ENCODE results near the gene DDN.

DDN gene

DNA sequence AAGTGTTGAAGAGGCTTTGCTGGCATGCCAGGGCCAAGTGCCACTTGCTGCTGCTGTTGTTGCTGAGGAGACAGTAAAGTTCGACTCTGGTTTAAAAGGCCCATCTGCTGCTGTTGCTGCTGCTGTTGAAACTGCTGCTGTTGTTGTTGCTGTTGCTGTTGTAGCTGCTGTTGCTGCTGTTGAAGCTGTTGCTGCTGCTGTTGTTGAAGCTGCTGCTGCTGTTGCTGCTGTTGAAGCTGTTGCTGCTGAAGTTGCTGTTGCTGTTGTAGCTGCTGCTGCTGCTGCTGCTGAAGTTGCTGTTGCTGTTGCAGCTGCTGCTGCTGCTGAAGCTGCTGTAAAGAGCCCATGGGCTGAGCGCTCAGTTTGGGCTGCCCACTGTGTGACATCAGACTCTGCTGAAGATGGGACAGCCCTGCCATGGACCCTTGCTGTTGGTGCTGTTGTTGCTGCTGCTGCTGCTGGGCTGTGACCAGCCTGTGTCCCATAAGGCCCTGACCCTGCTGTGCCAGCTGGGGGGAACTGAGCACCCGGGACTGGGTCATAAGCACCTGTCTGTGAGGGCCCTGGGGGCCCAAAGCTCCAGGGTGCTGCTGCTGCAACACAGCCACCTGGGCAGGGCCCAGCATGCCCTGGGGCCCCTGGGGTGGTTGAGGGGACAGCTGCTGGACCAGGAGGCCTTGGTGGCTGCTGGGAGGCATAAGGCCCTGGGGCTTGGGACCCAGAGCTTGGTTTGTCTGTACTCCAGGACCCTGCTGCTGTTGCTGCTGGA, 33.7 kb upstream of the DDN start:
- peak in 1 of 42 donors; percentile 6 for DNase-seq
- intact Hi-C loops (cut with DNase I), result no loop called here

DNA sequence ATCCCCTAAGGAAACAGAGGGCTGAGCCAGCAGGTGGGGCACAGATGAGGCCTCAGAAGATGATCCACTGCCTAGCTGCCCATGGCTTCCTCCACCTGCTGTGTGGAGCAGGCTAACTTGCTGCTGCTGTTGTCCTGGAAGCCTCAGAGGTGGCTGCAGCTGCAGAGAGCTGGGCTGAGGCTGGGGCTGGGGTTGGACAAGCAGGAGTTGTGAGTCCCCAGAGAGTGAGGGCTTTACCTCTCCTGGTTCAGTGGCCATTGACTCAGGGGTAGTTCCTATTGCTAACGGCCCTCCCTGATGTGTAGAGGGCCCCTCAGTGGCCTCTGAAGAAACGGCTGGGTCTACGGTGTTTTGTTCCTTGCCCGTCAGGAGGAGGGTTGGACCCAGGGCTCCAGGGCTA, 33.1 kb upstream of the DDN start:
- intact Hi-C loops (cut with DNase I), result no loop called here
- DNase-seq, result no peak

DNA sequence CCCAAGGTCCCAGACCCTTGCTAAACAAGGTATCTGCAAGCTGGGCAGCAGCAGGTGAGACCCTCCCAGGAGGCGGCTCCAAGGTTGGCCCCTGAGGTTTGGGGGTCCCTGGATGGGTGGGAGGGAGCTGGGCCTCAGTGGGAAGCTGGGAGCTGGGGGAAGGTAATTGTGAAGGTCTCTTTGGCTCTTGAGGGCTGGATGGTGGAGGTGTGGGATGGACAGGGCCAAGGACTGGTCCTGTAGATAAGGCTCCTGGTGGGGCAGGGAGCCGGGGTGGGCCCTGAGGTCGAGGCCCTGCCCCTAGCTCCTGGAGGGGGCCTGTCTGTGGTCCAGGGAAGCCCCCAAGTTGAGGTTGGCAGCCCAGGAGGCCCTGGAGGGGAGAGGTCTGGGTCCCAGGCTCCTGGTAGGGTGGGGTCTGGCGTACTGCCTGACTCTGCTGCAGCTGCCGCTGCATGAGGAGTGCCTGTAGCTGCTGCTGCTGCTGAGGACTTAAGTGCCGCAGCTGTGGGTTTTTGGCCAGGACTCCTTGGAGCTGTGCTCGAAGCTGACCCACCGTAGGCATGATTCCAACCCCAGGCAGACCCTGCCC, 32.5 kb upstream of the DDN start:
- intact Hi-C loops (cut with DNase I), result no loop called here
- DNase-seq, result peak in 1 of 42 donors; percentile 5

DNA sequence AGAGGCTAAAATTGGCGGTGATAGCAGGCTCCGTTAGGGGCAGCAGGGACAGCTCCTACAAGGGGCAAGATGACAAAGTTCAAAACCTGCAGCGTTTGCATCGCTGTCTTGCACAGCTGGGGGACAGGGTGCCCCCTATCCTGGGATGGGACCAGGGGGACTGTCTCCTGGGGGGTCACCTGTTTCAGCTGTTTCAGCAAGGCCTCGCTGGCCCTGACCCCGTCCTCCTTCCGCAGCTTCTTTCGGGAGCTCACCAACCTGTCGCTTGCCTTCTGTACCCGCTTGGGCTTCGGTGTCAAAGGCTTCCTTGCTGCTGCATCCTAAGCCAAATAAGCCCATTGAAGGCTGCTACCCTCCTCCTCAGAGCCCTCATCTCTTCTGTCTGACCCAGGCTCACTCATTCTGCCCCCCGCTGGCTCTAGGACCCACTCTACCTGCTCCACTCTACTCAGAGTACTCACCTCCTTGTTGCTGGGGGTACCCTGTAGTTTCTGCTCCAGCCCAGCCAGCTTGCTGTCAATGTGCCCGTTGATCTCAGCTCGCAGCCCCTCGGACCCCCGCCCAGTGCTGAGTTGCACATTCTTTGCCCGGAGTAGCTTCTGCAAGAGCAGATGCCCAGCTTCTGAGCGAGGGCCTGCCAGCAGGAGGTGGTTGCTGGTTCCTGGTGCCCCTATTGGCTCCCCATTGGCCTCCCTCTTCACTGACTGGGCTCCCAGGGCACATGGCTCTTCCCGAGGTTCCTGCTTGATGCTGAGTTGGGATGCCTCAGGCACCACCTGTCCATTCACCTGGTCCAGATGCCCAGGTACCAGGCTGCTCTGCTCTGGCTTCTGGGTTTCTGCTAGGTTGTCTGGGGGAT, 31.8 kb upstream of the DDN start:
- DNase-seq, result peak in 1 of 42 donors; percentile 3
- intact Hi-C loops (cut with DNase I), result no loop called here

DNA sequence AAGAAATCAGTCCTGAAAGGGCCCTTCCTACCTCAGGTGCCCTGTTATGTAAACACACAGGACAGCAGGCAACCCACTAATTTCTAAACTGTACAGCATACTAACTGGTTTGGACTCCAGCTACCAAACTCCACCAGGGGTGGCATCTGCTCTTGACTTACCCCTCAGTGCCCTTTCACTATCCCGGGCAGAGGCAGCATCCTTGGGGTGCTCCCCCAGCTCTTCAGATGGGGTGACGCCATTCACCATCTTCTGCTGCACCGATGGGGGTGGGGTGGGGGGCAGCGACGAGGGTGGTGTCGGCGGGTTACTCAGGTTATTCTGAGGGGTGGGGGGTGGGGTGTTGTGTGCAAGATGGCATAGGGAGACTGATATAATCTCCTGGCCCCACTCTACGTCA, 30.9 kb upstream of the DDN start:
- DNase-seq, result no peak
- intact Hi-C loops (cut with DNase I), result no loop called here

DNA sequence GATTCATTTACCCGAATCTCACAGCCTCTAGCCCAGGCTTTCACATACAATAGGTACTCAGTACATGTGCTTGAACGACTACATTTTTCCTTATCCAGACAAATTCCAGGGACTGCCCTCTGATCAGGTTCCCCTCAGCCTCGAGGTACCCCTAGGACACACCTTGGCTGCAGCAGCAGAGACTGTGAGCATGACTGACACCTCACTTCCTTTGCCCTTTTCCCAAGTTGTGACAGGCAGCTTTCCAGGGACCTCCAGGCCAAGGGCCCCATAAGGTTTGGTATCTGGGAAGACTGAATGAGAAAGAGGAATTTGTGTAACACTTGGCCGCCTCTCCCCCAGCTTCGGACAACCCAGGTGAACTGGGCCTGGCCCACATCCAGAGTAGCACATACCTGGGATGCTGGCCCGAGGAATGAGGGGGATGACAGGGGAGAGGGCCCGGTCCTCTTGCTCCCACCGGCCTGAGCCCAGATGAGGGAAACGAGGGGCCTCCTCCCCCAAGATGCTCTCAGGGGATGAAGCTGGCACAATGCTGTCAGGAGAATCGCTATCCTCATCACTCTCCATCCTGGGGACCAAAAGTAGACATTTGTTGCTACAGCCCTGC, 29.6 kb upstream of the DDN start:
- intact Hi-C loops (cut with DNase I), result no loop called here
- DNase-seq, result no peak

DNA sequence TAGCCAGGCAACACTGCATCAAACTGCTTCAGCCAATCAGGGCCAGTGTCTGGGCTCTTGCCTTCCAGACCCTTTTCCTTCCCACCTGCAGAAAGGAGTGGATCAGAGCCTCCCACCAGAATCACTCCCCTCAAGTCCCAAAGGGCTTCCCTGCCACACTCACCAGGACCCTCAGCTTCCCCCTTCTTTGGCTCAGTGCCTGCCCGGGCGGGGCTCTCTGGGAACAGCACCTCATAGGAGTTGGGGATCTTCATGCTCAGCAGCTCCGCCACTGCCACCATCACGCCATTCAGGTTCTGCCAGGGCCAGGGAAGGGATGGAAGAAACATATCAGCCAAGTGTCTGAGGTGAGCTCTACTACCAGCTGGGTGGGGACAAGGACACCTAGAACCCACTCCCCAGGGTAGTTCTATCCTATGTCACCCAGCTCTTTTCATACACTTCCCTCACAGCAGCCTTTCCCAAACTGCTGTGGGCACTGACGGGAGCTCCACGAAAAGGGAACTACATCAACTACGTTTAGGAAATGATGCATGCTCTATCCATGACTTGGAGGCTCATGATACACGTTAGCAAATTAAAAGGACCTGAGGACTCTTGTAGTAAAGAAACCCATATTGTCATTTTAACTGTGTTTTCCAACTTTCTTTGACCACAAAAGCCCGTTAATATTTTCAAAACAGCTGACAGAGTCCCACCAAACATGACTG, 28.8 kb upstream of the DDN start:
- intact Hi-C loops (cut with DNase I), result no loop called here
- peak in 1 of 42 donors; percentile 3 for DNase-seq

DNA sequence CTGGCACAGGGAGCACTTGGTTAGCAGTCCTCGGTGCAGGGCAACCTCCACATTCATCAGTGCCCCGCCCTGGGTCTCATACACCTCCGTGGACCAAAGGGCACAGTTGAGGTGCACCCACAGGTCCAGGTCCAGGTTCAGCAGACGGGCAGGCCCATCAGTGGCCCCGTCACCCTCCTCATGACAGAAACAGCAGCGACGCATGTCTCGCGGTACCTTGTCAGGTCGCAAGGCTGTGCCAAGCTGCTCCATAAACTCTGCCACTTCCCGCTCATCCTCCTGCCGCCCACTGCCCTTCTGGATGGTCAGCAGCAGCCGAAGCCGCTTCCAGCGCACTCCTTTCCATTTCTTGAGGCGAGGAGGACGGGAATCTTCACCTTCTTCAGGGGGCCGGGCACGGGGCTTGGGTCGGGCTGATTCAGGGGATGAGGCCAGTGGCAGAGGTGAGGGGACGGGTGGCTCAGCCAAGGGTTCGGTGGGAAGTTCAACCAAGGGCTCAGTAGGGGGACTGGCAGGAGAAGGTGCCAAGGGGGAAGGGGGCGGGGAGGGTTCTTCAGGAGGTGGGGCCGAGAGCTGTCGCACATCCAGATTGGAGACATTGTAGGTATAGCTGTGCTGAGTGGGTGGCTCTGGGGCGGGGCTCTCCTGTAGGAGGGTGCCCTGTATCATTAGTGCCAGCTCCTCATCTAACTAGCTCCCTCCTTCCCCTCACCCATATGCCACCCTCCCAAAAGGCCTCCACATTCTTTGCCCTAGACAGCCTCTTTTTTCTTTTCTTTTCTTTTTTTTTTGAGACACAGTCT, 27.7 kb upstream of the DDN start:
- intact Hi-C loops (cut with DNase I), result no loop called here
- peak in 36 of 42 donors; percentile 24 to 86 (median 58) for DNase-seq

DNA sequence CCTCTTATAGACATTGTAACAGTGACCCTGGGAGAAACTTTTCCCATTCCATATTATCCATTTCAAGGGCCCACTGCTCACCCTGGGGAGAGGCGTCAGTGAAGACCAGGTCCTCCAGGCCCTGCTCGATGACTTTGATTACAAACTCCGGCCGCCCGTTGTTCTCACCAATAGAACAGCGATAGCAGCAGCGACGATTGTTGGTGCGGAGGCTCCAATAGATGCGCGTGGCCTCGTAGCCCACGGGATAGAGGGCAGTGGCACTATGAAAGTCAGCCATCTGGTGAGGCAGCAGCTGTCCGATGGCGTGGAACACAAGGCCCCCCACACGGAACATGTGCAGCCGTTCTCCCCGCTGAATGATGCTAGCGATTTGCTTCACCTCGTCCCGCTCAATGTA, 26.9 kb upstream of the DDN start:
- no peak for DNase-seq
- intact Hi-C loops (cut with DNase I), result no loop called here

DNA sequence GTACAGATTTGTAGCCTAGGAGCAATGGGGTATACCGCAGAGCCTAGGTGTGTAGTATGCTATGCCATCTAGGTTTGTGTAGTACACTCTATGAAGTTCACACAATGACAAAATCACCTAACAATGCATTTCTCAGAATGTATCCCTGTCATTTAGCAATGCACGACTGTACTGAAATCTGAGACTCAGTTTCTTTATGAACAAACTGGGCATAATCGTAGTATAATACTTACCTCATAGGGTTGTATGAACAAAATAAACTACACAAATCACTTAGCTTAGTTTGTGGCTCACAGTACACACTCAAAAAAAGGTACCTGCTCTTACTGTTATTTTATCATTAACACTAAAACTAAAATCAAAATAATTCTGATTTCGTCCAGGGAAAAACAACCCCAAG, 26.3 kb upstream of the DDN start:
- intact Hi-C loops (cut with DNase I), result no loop called here
- DNase-seq, result no peak

DNA sequence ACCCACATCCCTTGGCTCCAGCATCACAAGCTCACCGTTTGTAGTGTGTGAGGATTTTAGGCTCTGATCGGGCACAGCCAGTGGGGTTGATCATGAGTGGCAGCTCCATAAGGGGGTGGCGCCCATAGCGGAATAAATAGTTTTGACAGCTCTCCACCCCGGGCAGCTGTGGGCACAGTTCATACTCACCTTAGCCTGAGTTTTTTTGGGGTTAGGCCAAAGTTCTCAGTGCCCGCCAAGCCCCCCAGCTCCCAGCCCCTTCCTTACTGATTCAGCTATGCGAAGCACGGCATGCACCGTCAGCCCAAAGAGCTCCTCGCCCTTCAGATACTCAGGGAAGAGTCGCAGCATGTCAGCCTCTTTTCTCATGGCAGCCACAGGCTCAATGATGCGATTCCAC, 25.4 kb upstream of the DDN start:
- intact Hi-C loops (cut with DNase I), result no loop called here
- DNase-seq, result no peak

DNA sequence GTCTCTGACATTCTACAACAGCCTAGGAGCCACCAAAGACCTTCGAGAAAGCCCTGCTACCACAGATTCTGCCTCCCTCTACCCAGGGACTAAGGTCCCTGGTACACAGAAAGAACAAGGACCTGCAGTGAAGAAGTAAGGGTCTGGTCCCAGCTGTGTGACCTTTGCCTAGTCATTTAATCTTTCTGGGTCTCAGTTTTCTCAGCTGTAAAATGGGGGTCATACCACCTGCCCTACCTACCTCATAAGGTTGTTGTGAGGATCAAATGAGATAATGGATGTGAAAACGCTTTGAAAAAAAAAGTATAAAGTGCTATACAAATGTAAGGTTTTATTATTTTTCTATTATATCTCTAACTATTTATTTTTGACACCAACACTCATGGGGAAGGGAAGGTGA, 24.6 kb upstream of the DDN start:
- no peak for DNase-seq
- intact Hi-C loops (cut with DNase I), result no loop called here

DNA sequence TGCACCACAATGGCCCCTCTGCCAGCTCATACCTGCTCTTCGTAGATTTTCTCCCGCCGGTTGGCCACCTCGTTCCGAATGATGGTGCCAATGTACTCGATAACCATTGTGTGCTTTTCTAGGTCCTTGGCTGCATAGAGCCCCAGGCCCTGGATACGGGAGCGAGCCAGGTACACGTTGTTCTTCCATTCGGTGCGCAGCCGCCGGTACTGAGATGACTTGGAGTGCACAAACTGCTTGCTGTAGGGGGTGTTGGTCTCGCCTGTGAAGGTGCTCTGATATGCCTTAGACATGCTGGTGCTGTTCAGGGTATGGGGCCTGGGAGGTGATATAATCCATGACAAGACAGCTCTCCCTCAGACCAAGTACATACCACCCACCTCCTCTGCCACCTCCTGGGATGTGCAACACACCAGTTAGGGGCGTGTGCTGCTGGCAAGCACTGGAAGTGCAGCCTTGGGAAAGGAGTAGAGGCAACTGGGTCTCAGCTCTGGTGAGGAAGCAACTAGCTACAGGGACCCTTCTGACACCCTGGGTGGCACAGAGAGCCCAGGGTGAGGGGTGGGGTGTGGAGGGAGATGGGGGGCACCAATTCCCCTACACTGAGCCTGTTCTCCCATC, 23.5 kb upstream of the DDN start:
- intact Hi-C loops (cut with DNase I), result no loop called here
- peak in 4 of 42 donors; percentile 10 to 42 (median 34) for DNase-seq

DNA sequence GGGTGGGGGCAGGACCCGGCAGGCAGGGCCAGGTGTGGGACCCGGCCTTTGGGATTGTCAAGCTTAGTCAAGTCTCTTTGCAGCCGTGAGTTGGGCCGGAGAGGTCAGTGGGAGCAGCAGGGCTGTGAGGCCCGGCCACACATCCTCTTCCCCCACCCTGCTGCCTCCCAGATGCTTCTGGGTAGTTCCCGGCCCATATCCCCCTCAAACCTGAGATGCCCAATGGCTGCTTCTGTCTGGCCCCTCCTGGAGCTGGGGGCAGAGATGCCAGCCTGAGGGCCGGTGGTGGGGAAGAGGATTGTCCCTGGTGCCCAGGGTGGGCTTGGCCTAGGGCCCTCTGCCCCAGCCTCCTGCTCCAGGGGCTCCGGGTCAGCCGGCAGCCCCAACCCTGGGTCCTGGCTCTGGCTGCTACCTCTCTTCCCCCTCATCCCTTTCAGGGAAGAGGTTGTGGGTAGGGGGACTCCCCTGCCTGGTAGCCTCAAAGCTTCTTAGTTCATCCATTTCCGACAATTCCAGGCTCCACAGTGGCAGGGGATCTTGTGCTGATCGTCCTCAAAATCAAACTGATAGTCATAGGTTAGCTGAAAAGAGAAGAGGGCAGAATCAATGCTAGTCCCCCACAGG, 22.2 kb upstream of the DDN start:
- peak in 1 of 42 donors; percentile 19 for DNase-seq
- intact Hi-C loops (cut with DNase I), result no loop called here

DNA sequence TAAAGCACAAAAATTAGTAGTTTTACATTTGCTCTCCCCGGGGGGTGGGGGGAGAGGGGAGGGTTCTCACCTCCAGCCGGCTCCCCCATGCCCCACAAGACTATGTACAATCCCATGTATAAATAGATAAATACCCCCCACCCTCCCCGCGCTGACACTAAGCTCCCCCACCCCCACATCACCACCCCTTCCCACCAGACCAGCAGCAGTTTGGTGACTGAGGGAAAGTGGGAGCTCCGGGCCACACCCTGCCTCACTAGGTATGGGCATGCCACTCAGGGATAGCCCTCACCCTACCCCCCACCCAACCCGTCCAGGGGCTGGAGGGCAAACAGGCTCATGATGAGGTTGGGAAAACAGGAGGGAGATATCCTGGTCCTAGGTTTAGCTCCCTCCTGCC, 21.3 kb upstream of the DDN start:
- no peak for DNase-seq
- intact Hi-C loops (cut with DNase I), result no loop called here

DNA sequence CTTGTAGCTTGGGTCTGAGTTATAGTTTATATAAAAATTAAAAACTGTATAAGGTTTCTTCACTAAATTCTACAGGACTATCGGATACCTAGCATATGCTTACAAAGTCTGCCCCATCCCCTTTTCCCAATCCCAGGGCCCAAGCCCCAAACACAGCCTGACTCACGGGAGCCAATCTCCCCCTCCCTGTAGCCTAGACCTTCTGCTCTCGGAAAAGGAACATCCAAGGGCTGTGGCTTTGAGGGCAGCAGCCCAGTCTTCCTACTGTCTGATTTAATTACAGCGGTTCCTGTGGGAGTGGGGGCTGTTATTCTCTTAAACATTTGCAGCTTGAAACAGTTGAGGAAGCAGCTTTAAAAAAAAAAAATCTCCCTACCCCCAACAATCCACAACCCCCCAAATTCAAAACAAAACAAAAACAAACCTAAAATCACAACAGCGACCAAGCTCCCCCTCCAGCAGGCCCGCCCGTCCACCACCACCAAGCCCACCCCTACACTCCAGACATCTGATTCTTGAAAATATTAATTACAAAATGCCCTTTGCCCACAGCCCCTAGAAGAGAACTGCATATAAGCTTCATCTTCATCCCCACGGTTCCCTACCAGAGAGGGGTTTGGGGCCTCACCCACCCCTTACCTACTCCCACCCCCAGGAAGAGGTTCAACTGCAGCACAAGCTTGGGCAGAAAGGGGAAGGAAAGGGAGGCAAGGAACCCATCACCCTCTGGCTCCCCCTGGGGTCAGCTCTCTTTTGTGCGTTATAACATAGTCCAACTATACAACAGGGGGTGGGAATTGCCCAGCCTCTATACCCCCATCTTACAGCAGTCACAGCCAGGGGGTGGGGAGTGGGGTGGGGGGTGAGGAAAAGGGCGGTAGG, 20.5 kb upstream of the DDN start:
- intact Hi-C loops (cut with DNase I), result no loop called here
- DNase-seq, result peak in 3 of 42 donors; percentile 13 to 37 (median 29)

DNA sequence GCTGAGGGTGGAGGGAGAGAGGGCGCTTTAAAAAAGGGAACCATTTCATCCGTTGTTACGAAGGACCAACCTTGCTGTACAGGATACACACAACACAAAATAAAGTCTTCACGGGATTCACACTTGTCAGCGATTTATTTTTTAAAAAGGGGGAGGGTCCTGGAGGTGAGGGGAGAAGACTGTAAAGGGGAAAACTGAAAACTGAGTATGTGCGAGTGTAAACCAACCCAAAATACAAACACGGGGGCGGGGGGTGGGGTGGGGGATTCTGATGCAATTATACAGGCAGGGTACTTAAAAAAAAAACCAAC, 19.9 kb upstream of the DDN start:
- no peak for DNase-seq
- intact Hi-C loops (cut with DNase I), result no loop called here

All from head of caudate nucleus (tissue), 42 donors.